ENCODE results near the gene PEAK1. TPM values are rescaled to one million over a fixed set of nuclear protein-coding genes. Genes with fewer than 3 reads are reported as not detected.

PEAK1 gene
- total RNA-seq, 4 donors from 2014 or later = 91.8 to 170 (median 123) TPM

GRCh38 chr15:77311020-77311419 is 108.9 kb downstream of the PEAK1 start:
- no peaks in the 10 kb centered on the region for H3K9me3 ChIP-seq
- H3K36me3 ChIP-seq = no peaks in the 10 kb centered on the region
- peaks cover 15 to 41% (median 30%) of the 10 kb centered on the region in 4 donors for H3K4me1 ChIP-seq
- H3K27ac ChIP-seq (replicated peaks in 1 of 4) = no peak overlapping the region
- intact Hi-C loops (cut with DNase I) = no loop called here
- H3K27me3 ChIP-seq = no peaks in the 10 kb centered on the region
- WGBS = 95% methylated on average over 4 of the region's 4 CpGs
- no peak overlapping the region for H3K4me3 ChIP-seq
- no peak for TF ChIP-seq CTCF (IDR thresholded peaks at IDR 0.05)
- no peak for TF ChIP-seq EP300 (IDR thresholded peaks at IDR 0.05)
- no peak for DNase-seq (ENCODE audit: extremely low spot score)

DNA sequence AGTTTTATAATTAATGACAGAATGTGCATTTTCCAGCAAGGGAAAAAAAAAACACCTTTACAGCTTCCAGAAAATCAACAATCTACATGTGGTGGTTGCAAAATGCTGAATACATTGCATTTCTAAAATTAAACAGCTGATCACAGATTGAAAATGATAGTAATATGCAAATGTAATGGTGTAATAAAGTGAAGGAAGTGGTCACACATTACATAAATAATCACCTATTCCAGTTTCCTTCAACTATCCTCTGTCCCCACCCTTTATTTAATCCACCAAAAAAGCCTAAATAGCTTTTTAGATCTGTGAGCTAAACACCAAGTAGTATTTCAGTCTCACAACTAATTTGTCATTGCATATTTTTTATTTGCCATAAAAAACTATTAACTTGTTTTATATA is 110.5 kb downstream of the PEAK1 start:
- H3K4me3 ChIP-seq = no peak overlapping the region
- H3K27me3 ChIP-seq = no peaks in the 10 kb centered on the region
- no peak overlapping the region for H3K27ac ChIP-seq (replicated peaks in 1 of 4)
- intact Hi-C loops (cut with DNase I) = no loop called here
- no peaks in the 10 kb centered on the region for H3K9me3 ChIP-seq
- no peak for TF ChIP-seq POLR2A (IDR thresholded peaks at IDR 0.05; ENCODE audit: low read depth)
- no peak for TF ChIP-seq POLR2AphosphoS5 (IDR thresholded peaks at IDR 0.05)
- no peak for TF ChIP-seq EP300 (IDR thresholded peaks at IDR 0.05)
- no peak for TF ChIP-seq CTCF (IDR thresholded peaks at IDR 0.05)
- H3K36me3 ChIP-seq = no peaks in the 10 kb centered on the region
- DNase-seq (ENCODE audit: extremely low spot score) = no peak
- H3K4me1 ChIP-seq = peaks cover 15 to 43% (median 30%) of the 10 kb centered on the region in 4 donors

- no peaks in the 10 kb centered on the region for H3K36me3 ChIP-seq
- WGBS = 88% methylated on average over 2 of the region's 2 CpGs
- H3K4me1 ChIP-seq = peaks cover 7 to 43% (median 26%) of the 10 kb centered on the region in 4 donors
- no peaks in the 10 kb centered on the region for H3K27me3 ChIP-seq
- intact Hi-C loops (cut with DNase I) = no loop called here
- no peak overlapping the region for H3K4me3 ChIP-seq
- TF ChIP-seq EP300 (IDR thresholded peaks at IDR 0.05) (no peak), POLR2AphosphoS5 (IDR thresholded peaks at IDR 0.05) (no peak), CTCF (IDR thresholded peaks at IDR 0.05) (no peak), POLR2A (IDR thresholded peaks at IDR 0.05; ENCODE audit: low read depth) (no peak)
- no peak for DNase-seq (ENCODE audit: extremely low spot score)
- H3K27ac ChIP-seq (replicated peaks in 1 of 4) = no peak overlapping the region
- no peaks in the 10 kb centered on the region for H3K9me3 ChIP-seq
Observed at GRCh38 chr15:77305953-77306352, 114.0 kb downstream of the PEAK1 start.

- Histone ChIP-seq H3K27ac (replicated peaks in 1 of 4) (no peak overlapping the region), H3K36me3 (no peaks in the 10 kb centered on the region), H3K4me3 (no peak overlapping the region), H3K4me1 (peaks cover 0 to 7% (median 3%) of the 10 kb centered on the region in 4 donors), H3K27me3 (no peaks in the 10 kb centered on the region), H3K9me3 (no peaks in the 10 kb centered on the region)
- 69% methylated on average over 2 of the region's 2 CpGs for WGBS
- no peak for DNase-seq (ENCODE audit: extremely low spot score)
- intact Hi-C loops (cut with DNase I) = no loop called here
- TF ChIP-seq CTCF (IDR thresholded peaks at IDR 0.05) (no peak), POLR2AphosphoS5 (IDR thresholded peaks at IDR 0.05) (no peak), POLR2A (IDR thresholded peaks at IDR 0.05; ENCODE audit: low read depth) (no peak), EP300 (IDR thresholded peaks at IDR 0.05) (no peak)
Observed at GRCh38 chr15:77296773-77297337, 123.0 kb downstream of the PEAK1 start.

- Histone ChIP-seq H3K4me3 (no peak overlapping the region), H3K27me3 (no peaks in the 10 kb centered on the region), H3K4me1 (peaks cover 0 to 7% (median 3%) of the 10 kb centered on the region in 4 donors), H3K36me3 (no peaks in the 10 kb centered on the region), H3K27ac (replicated peaks in 1 of 4) (no peak overlapping the region), H3K9me3 (no peaks in the 10 kb centered on the region)
- TF ChIP-seq POLR2A (IDR thresholded peaks at IDR 0.05; ENCODE audit: low read depth) (no peak), EP300 (IDR thresholded peaks at IDR 0.05) (no peak), CTCF (IDR thresholded peaks at IDR 0.05) (no peak), POLR2AphosphoS5 (IDR thresholded peaks at IDR 0.05) (no peak)
- 78% methylated on average over 2 of the region's 2 CpGs for WGBS
- no peak for DNase-seq (ENCODE audit: extremely low spot score)
- intact Hi-C loops (cut with DNase I) = no loop called here
Observed at GRCh38 chr15:77295446-77295845, 124.5 kb downstream of the PEAK1 start.
